Activated T-cell treated with anti-CD3 and anti-CD28 coated beads, Interleukin-2, amount 50 U/mL, for 4 hours (primary cell): ENCODE data around the gene MAPKBP1. TPM values are rescaled to one million over a fixed set of nuclear protein-coding genes. Genes with fewer than 3 reads are reported as not detected.

ENCODE experiments used
- ATAC-seq, 2 donors: fragments of 200-7000 bp; cut with Tn5 transposase; one replicate each; pipeline ENCODE4 v1.10.0; 2021
- DNase-seq: peaks from one replicate; pipeline ENCODE4 v3.0.0-alpha.2; 2020
- H3K27me3 Mint-ChIP-seq: one replicate; pipeline ENCODE4 v1.8.0; 2021; ENCODE audit warnings: low read depth, mixed read lengths
- H3K36me3 Mint-ChIP-seq: one replicate; pipeline ENCODE4 v1.8.0; 2022; ENCODE audit warnings: mixed read lengths; ENCODE audit not compliant: insufficient read depth
- H3K4me1 Mint-ChIP-seq: one replicate; pipeline ENCODE4 v1.8.0; 2021; ENCODE audit warnings: low read depth, mixed read lengths
- H3K4me3 Mint-ChIP-seq: one replicate; pipeline ENCODE4 v1.8.0; 2021; ENCODE audit warnings: mild to moderate bottlenecking, moderate library complexity, mixed read lengths
- H3K9me3 Mint-ChIP-seq: one replicate; pipeline ENCODE4 v1.8.0; 2021; ENCODE audit warnings: mixed read lengths
- total RNA-seq, 3 donors: library from RNA; stranded (reverse); gene quantifications; one replicate each; pipeline ENCODE4 v1.2.1, GENCODE V29; 2021

Gene MAPKBP1
- total RNA-seq, 3 donors from 2014 or later, result 21.9 to 23.3 (median 22.5) TPM

DNA sequence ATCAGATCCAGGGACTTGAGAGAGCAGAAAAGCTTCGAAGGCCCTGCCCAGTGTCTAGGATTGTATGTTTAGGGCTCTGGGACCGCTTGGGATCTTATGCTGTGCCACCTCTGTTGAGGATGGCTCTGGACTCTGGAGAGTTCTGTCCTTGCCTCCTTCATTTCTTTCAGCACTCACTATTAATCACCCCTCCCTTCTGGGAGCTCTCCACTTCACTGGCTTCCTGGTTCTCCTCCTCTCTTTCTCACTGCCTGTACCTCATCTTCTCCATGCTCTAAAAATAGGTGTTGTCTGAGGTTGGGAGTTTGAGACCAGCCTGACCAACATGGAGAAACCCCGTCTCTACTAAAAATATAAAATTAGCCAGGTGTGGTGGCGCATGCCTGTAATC is 17.3 kb downstream of the MAPKBP1 start:
- Mint-ChIP-seq H3K4me3 (no peak overlapping the region), H3K4me1 (peaks cover 51% of the 10 kb centered on the region), H3K36me3 (no peaks in the 10 kb centered on the region), H3K27me3 (no peaks in the 10 kb centered on the region), H3K9me3 (no peaks in the 10 kb centered on the region)
- no peak for DNase-seq
- ATAC-seq, result no peak

DNA sequence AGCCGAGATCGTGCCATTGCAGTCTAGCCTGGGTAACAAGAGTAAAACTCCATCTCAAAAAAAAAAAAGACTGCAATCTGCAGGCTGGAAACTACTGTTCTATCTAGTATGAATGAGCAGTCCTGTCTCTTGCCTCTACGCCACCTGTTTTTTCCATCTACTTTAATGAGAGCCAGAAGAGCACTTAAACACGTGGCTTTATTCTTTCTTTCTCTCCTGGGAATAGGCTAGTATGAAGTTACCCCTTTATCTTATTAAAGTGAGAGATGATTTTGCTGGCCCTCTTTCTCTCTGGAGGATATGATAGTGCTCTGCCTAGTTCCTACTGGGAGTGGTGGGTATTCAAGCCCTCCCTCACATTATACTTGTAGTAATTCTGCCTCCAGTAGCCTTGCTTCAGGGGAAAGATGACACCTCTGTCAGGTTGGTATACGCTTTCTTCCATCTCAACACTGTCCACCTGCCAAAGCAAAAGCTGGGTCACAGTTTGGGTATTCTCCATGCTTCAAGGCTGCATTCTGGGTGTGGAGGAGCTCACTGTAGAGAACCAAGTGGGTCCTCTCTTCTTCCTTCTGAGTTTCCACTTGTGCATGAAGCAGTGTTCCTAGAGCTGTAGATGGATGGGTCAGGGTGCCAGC is 17.8 kb downstream of the MAPKBP1 start:
- Mint-ChIP-seq H3K9me3 (no peaks in the 10 kb centered on the region), H3K27me3 (no peaks in the 10 kb centered on the region), H3K4me1 (peaks cover 54% of the 10 kb centered on the region), H3K36me3 (no peaks in the 10 kb centered on the region), H3K4me3 (no peak overlapping the region)
- DNase-seq (no peak), ATAC-seq (no peak)

DNA sequence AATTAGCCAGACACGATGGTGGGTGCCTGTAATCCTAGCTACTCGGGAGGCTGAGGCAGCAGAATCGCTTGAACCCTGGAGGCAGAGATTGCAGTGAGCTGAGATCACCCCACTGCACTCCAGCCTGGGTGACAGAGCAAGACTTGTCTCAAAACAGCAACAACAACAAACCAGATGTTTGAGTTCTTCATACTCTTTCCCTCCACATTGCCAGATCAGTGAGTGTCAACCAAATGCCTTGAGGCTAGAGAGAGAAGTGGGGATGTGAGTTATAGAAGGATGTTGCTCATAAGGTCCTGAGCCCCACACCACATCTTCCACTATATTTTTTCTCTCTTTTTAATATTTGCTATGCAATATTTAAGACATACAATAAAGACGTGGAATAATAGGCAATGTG is 19.8 kb downstream of the MAPKBP1 start:
- Mint-ChIP-seq H3K9me3 (no peaks in the 10 kb centered on the region), H3K36me3 (no peaks in the 10 kb centered on the region), H3K27me3 (no peaks in the 10 kb centered on the region), H3K4me1 (peaks cover 44% of the 10 kb centered on the region), H3K4me3 (no peak overlapping the region)
- DNase-seq (no peak), ATAC-seq (no peak)

DNA sequence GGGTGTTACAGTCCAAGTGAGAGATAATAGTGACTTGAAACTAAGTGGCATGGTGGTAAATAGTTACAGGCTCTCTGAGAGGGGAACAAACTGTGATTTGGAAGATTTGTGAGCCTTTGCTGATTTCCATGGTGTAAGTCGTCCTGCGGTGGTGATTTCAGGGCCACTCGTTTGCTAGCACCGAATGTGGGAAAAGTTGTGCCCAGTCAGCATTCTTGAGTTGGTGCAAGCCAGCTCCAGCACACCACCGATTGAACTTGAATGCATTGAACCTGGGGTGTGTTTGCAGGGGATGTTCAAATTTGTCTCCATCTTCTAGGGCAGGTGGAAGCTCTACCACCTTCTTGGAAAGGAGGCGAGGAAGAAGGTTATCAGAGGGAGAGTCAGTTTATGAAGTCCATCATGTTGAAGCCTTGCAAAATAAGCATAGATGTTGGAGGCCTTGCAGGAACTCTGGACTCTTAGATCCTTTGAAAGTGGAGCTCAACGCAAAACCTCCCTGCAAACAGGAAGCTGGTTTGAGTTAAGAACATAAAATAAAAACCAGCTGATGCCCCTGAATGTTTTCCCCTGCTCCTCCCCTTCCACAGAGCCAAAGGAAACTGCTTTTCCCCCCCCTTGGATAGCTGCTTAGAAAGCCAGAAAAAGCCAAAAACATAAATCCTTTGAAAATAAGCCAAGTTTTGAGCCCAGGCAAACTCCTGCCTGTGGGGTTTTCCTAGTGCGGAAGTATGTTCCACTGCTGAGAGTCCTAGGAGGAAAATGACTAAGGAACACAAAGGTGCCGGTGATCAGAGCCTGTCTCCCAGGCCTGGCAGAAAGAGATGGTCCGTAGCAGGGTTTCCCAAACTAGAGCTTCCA is 21.9 kb downstream of the MAPKBP1 start:
- no peaks in the 10 kb centered on the region for H3K9me3 Mint-ChIP-seq
- H3K4me1 Mint-ChIP-seq, result peaks cover 23% of the 10 kb centered on the region
- H3K36me3 Mint-ChIP-seq, result peaks cover 13% of the 10 kb centered on the region

DNA sequence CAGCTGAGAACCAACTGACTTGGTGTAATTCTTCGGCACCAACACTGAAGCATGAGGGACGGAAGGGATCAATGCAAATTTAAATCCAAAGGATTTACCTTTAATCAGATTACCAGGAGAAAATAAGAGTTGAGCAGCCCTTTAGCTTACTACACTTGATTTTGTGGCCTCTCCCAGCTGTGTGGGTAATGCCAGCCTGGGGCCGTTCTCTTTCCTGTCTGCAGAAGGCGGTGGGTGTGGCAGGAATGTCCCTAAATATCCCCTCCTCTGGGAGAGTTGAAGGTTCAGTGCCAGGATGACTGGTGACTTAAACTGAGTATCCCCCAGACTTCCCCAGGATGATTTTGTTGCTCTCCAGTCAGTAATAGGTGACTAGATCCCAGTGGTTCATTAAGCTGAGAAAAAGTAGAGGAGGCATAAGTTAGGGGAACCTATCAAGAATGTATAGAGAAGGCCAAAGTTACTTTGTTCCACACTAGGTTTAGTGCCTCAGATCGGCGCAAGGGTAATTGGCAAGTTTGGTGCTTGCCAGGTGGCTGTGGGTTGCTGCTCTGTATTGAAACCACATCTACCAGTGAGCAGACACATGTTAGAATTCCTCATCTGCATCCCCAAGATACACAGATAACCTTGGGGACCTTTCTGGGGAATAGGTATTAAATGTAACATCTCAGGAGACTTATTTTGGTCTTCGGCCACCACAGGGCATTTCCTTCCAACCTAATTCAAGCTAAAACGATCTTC is 23.1 kb downstream of the MAPKBP1 start:
- no peak for ATAC-seq
- DNase-seq, result no peak
- H3K9me3 Mint-ChIP-seq, result no peaks in the 10 kb centered on the region
- H3K27me3 Mint-ChIP-seq, result no peaks in the 10 kb centered on the region
- H3K4me1 Mint-ChIP-seq, result peaks cover 16% of the 10 kb centered on the region
- H3K4me3 Mint-ChIP-seq, result no peak overlapping the region
- H3K36me3 Mint-ChIP-seq, result peaks cover 14% of the 10 kb centered on the region

More for the DNA sequence above, 21.9 kb downstream of the MAPKBP1 start:
- ATAC-seq, result no peak
- Mint-ChIP-seq H3K4me3 (no peak overlapping the region), H3K27me3 (no peaks in the 10 kb centered on the region)
- no peak for DNase-seq

DNA sequence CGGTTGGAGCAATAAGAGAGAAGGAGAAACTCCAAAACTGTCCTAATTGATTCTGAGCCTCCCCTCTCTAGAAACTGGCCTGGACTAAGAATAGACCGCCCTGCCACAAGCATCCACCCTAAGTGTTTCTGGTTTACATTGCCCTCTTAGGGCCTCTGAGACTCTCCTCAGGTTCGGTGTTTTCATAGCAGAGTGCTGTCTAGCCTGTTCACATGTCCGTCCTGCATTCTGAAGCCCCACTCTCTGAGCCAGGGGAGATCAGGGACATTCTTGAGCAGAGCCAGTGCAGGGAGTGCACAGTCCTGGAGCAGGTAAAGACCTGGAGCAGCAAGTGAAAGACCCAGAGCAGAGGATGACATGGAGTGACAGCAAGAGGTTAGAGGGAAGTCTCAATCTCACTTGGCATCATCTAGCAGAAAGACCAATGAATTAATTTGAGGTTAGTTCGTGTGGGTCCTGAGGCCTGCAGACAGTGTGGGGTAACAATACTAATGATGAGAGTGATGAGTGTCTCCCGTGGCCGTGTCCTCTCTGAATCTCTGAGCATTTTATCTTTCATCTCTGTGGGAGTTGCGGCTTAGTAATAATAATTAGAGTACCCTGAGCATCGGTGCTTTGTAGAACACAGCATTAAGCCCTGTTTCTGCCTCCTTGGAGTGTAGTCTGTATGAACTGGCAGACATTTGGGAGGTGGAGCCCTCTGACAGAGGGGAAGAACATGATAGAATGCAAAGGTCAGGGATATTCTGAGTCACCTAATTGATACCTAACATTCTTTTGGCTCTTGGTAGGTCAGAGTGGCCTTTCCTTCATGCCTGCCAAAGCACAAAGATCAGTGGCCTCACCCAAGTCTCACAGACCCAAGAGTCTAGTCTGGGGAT is 24.6 kb downstream of the MAPKBP1 start:
- no peak for ATAC-seq
- Mint-ChIP-seq H3K9me3 (no peaks in the 10 kb centered on the region), H3K36me3 (peaks cover 14% of the 10 kb centered on the region), H3K4me1 (peaks cover 14% of the 10 kb centered on the region), H3K4me3 (no peak overlapping the region), H3K27me3 (no peaks in the 10 kb centered on the region)
- DNase-seq, result no peak

DNA sequence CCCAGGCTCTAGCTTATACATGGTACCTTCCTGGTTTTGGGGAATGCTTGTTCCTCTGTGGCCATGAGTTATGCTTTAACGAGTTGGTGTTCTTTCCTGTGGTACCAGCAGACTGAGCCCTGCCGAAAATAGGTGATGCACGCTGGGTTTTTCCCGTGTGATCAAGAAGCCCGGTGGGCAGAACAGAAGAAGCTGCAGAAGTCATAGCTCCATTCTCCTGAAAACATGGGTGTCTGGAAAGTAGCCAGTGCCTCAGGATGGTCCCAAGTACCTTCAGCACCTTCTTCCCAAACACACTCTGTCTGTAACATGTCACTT is 25.2 kb downstream of the MAPKBP1 start:
- no peaks in the 10 kb centered on the region for H3K27me3 Mint-ChIP-seq
- DNase-seq (no peak), ATAC-seq (no peak)
- H3K4me3 Mint-ChIP-seq, result no peak overlapping the region
- peaks cover 15% of the 10 kb centered on the region for H3K4me1 Mint-ChIP-seq
- no peaks in the 10 kb centered on the region for H3K9me3 Mint-ChIP-seq
- H3K36me3 Mint-ChIP-seq, result peaks cover 15% of the 10 kb centered on the region

DNA sequence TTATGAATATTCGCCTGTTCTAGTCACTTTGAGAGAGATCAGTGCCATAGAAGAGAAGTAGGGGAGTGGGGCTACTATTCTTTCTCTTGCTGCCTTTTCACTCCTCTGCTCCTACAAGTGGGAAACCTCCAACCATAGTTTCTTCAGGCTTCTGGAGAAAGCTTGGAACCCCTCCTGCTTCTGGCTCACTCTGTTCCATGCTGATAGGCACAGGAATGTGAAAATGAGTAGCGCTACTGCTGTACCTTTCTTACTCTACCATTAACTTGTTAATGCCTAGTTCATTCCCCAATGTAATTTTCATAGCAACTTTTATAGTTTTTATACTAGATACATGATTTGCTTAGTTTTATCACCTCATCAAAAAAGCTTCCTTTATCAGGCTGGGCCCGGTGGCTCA is 26.9 kb downstream of the MAPKBP1 start:
- H3K27me3 Mint-ChIP-seq, result no peaks in the 10 kb centered on the region
- H3K36me3 Mint-ChIP-seq, result peaks cover 16% of the 10 kb centered on the region
- no peaks in the 10 kb centered on the region for H3K9me3 Mint-ChIP-seq
- H3K4me1 Mint-ChIP-seq, result peaks cover 9% of the 10 kb centered on the region
- H3K4me3 Mint-ChIP-seq, result no peak overlapping the region
- ATAC-seq, result no peak
- no peak for DNase-seq

DNA sequence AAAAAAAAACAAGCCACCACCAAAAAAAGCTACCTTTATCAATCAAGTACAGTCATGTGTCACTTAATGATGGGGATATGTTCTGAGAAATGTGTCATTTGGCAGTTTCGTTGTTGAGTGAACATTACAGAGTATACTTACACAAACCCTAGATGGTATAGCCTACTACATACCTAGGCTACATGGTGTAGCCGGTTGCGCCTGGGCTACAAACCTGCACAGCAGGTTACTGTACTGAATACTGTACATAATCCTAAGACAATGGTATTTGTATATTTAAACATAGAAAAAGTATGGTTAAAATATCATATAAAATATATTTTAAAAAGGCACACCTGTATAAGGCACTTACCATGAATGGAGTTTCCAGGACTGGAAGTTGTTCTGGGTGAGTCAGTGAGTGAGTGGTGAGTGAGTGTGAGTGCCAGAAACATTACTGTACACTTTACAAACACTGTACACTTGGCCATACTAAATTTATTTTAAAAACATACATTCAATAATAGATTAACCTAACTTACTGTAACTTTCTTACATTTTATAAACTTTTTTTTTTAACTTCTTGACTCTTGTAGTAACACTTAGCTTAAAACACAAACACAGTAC is 27.7 kb downstream of the MAPKBP1 start:
- Mint-ChIP-seq H3K4me1 (peaks cover 7% of the 10 kb centered on the region), H3K27me3 (no peaks in the 10 kb centered on the region), H3K4me3 (no peak overlapping the region), H3K9me3 (no peaks in the 10 kb centered on the region), H3K36me3 (peaks cover 16% of the 10 kb centered on the region)
- ATAC-seq (no peak), DNase-seq (no peak)

DNA sequence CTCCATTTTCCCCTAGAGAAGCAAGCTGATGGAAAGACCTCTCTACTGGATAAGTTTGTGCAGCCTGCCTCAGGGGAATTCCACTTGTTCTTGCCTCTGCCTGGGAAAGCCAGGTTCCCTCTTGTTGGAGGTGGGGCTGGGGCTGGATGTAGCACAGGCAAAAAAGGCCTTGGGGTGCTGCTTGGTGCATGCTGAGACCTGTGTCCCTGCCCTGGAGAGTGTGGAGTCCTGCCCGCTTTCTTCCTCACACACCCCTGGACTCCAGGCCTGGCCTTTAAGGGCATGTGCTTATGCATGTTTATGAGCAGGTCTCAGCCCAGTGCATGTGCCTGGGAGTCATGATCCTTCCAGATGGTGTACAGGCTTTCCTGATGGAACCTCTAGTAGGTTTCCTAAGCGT is 30.1 kb downstream of the MAPKBP1 start:
- Mint-ChIP-seq H3K4me3 (no peak overlapping the region), H3K4me1 (peaks cover 5% of the 10 kb centered on the region), H3K9me3 (no peaks in the 10 kb centered on the region), H3K27me3 (no peaks in the 10 kb centered on the region), H3K36me3 (peaks cover 16% of the 10 kb centered on the region)
- DNase-seq (no peak), ATAC-seq (peak in 1 of 2 donors; percentile 23)

DNA sequence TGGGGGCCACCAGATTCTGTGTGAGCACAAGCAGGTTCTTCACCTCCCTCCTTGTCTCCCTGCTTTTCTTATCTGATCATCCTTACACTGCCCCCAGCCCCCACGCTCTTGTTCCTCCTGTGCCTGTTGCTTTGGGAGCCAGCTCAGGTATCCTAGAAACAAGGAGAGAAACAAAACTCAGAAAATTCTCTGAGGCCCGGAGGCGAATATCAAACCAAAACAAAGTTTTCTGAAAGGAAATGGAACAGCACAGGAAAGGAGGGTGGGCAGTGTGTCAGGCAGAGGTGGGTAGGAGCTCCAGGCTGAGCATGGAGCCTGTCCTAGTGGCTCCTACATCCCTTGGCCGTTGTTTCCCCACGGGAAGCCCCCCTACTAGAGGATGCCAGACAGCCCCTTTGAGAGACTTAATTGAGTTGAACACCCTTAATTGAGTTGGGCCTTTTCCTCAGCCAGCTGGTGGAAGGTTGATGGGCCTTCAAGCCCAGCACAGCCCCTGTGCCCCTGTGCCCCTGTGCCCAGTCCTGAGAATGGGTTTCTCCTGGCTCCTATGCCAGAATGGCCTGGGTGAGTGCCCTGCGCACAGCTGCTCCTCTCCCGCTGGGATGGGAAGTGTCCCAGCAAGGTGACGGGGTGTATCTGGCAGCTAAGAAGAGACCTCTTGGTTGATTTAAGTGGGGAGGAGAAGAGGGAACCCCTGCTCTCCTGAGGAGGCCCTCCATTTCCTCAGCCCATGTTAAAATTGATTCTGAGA is 30.8 kb downstream of the MAPKBP1 start:
- Mint-ChIP-seq H3K4me3 (no peak overlapping the region), H3K9me3 (no peaks in the 10 kb centered on the region), H3K36me3 (peaks cover 13% of the 10 kb centered on the region), H3K27me3 (no peaks in the 10 kb centered on the region), H3K4me1 (peaks cover 5% of the 10 kb centered on the region)
- ATAC-seq, result no peak
- DNase-seq, result no peak

DNA sequence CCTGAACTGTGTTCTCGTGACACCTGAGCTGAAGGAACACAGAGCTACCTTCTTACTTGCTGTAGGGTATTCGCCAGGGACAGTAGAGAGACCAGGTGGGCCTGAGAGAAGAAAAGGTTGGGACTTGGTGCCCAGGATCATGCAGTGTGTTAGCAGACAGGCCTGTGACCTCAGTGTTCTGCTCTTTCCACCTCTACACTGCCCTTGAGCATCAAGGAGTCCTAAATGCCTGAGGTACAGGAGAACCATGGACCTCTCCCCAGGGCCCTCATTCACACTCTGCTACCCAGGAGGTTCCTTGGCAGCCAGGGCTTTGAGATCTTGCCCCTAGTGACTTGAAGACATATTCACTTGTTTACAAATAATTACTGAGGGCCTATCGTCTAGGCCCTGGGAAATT is 31.4 kb downstream of the MAPKBP1 start:
- Mint-ChIP-seq H3K27me3 (no peaks in the 10 kb centered on the region), H3K9me3 (no peaks in the 10 kb centered on the region), H3K4me3 (no peak overlapping the region), H3K36me3 (peaks cover 8% of the 10 kb centered on the region), H3K4me1 (peaks cover 5% of the 10 kb centered on the region)
- ATAC-seq (no peak), DNase-seq (no peak)
